Neural crest cell (in vitro differentiated cells): ENCODE measurements around the gene NDUFS3. TPM values are rescaled to one million over a fixed set of nuclear protein-coding genes. Genes with fewer than 3 reads are reported as not detected.

Source experiments
- DNase-seq: peaks from one replicate; pipeline ENCODE4 v3.0.0; 2021; ENCODE audit warnings: low read depth, mixed read lengths, low spot score
- H3K27ac Mint-ChIP-seq: one replicate; pipeline ENCODE4 v1.8.0; 2021; ENCODE audit warnings: mild to moderate bottlenecking, mixed read lengths; ENCODE audit not compliant: unreplicated experiment
- H3K27me3 Mint-ChIP-seq: 2 replicates; pipeline ENCODE4 v1.8.0; 2021; ENCODE audit warnings: low read depth, mild to moderate bottlenecking, mixed read lengths
- H3K36me3 Mint-ChIP-seq: 2 replicates; pipeline ENCODE4 v1.8.0; 2021; ENCODE audit warnings: low read depth, mild to moderate bottlenecking, mixed read lengths
- H3K4me1 Mint-ChIP-seq: 2 replicates; pipeline ENCODE4 v1.8.0; 2021; ENCODE audit warnings: mixed read lengths
- H3K4me3 Mint-ChIP-seq: one replicate; pipeline ENCODE4 v1.8.0; 2021; ENCODE audit warnings: mild to moderate bottlenecking, mixed read lengths
- H3K9me3 Mint-ChIP-seq: 2 replicates; pipeline ENCODE4 v1.8.0; 2021; ENCODE audit warnings: mixed read lengths
- CTCF ChIP-seq: fragments of 200-600 bp; sonication (generic); conservative IDR thresholded peaks from 2 replicates; pipeline ENCODE4 v1.5.0; 2021; ENCODE audit warnings: antibody characterized with exemption, mild to moderate bottlenecking
- total RNA-seq: library from RNA; stranded (reverse); gene quantifications from 2 replicates; pipeline ENCODE4 v1.2.1, GENCODE V29; 2021

NDUFS3 gene
- total RNA-seq, 1 donor from 2014 or later, result 172 TPM

GRCh38 chr11:47533690-47534151 is 45.2 kb upstream of the NDUFS3 start:
- DNase-seq, result no peak
- no peak for TF ChIP-seq CTCF
- Mint-ChIP-seq H3K27ac (no peak overlapping the region), H3K9me3 (no peaks in the 10 kb centered on the region), H3K4me1 (peaks cover 31% of the 10 kb centered on the region), H3K36me3 (no peaks in the 10 kb centered on the region), H3K27me3 (no peaks in the 10 kb centered on the region), H3K4me3 (no peak overlapping the region)

GRCh38 chr11:47534704-47535251 is 44.1 kb upstream of the NDUFS3 start:
- Mint-ChIP-seq H3K36me3 (no peaks in the 10 kb centered on the region), H3K4me3 (no peak overlapping the region)
- no peak for TF ChIP-seq CTCF

DNA sequence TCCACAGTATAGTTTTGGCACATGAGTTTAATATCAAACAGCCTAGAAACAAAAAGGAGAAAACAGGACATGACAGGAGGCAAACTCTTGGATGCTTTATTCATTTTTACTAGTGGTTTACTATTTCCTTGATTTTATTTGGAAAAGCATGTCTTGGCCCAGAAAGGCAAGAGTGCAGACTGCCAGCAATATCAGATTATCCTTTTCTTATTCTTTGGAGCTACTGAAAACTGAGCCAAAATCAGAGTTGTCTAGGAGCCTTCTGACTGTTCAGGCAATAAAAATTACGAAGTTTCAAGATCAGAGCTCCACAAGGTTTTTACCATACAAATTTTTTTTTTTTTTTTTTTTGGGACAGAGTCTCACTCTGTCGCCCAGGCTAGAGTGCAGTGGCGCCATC is 42.0 kb upstream of the NDUFS3 start:
- TF ChIP-seq CTCF, result no peak
- Mint-ChIP-seq H3K4me1 (peaks cover 48% of the 10 kb centered on the region), H3K36me3 (no peaks in the 10 kb centered on the region), H3K27ac (no peak overlapping the region), H3K4me3 (no peak overlapping the region), H3K27me3 (no peaks in the 10 kb centered on the region), H3K9me3 (no peaks in the 10 kb centered on the region)
- DNase-seq, result no peak

More at GRCh38 chr11:47534704-47535251, 44.1 kb upstream of the NDUFS3 start:
- peak overlapping the region; percentile 27 for H3K27ac Mint-ChIP-seq
- H3K27me3 Mint-ChIP-seq, result no peaks in the 10 kb centered on the region
- peaks cover 40% of the 10 kb centered on the region for H3K4me1 Mint-ChIP-seq
- H3K9me3 Mint-ChIP-seq, result no peaks in the 10 kb centered on the region
- DNase-seq, result no peak

DNA sequence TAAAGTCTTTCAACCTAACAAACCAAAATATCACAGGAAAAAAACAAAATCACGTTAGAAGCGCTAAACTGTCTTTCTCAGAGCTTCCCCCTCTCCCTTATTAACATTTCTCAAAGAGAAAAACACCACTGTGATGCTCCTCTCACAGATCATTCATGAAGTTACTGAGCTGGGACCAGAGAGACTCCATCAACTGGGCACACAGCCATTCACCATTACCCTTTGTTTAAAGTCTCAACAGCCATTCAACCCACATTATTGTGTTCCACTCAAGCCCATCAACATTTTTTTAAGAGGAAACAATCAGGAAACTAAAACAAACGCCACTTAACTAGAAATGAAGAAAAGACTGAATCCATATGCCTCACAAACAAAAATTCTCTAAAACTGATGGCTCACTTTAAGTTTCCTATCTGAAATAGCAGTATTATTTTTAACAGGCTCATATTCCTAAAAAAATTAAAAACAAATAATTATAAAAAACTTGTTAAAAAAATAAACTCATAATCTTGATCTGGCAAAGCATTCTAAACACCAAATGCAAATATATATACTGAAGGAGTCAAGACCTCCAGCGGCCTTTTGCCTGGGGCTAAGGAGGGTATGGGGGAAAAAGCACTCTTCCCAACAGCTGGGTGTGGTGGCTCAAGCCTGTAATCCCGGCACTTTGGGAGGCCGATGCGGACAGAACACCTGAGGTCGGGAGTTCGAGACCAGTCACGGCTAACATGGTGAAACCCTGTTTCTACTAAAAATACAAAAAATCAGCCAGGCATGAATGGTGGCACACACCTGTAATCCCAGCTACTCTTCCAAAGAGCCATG is 39.9 kb upstream of the NDUFS3 start:
- Mint-ChIP-seq H3K4me3 (no peak overlapping the region), H3K4me1 (peaks cover 37% of the 10 kb centered on the region)

DNA sequence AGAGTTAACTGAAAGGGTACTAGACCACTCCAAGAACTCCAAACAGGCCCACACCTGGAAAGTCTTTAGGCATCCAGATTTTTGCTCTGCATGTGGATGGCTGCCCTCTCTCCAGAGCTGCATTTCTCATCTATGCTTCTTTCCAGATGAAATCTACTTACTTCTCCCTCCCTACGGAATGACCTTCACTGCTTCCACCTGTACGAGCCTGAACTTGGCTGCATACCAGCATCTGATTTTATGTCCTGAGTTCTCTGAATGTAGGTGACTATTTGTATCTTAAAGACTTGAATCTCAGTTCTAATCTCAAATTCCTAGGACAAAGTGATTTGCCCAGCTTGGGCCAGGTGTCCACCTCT is 39.2 kb upstream of the NDUFS3 start:
- TF ChIP-seq CTCF, result peak; percentile 31
- no peak for DNase-seq
- Mint-ChIP-seq H3K9me3 (no peaks in the 10 kb centered on the region), H3K27ac (no peak overlapping the region), H3K4me3 (no peak overlapping the region), H3K4me1 (peaks cover 40% of the 10 kb centered on the region), H3K36me3 (no peaks in the 10 kb centered on the region), H3K27me3 (no peaks in the 10 kb centered on the region)

More for the DNA sequence above, 39.9 kb upstream of the NDUFS3 start:
- no peak for TF ChIP-seq CTCF
- H3K27ac Mint-ChIP-seq, result no peak overlapping the region
- H3K27me3 Mint-ChIP-seq, result no peaks in the 10 kb centered on the region
- no peaks in the 10 kb centered on the region for H3K36me3 Mint-ChIP-seq
- H3K9me3 Mint-ChIP-seq, result no peaks in the 10 kb centered on the region
- no peak for DNase-seq
